Cardiac septum (tissue), 1 donor: Measurements from ENCODE around the gene DDX19B. TPM values are rescaled to one million over a fixed set of nuclear protein-coding genes. Genes with fewer than 3 reads are reported as not detected.
A peak's percentile ranks its signal among the peaks of the same experiment; 100 is the strongest.
"Not testable (repeated sequence)": the region's sequence is repeated elsewhere in the genome, so short reads cannot be mapped to it uniquely, and the experiment has no call there.

Source experiments
- DNase-seq: peaks from one replicate; pipeline ENCODE4 v3.0.0-alpha.2; 2020; ENCODE audit warnings: low spot score
- intact Hi-C: fragments of 100-400 bp; cut with DNase I; formaldehyde crosslinking; loops from one replicate; pipeline ENCODE4 v1.14.0; 2022
- long read RNA-seq: library from polyadenylated mRNA; unstranded; transcript quantifications from one replicate; pipeline ENCODE4 v2.0.0, GENCODE V29; 2021
- total RNA-seq: library from RNA; stranded (reverse); fragmentation: NEBNext Ultra II Directional; extraction: Animal tissue kit (Norgen Biotek cat#: 25700); gene quantifications from one replicate; pipeline ENCODE4 v1.2.1, GENCODE V29; 2021
- donor health status: DM: no; HTN: no; CAD: no.

DDX19B gene
- total RNA-seq, result 13.7 TPM
- long read RNA-seq, transcript DDX19B-201 (12 exons, 3,386 nt), result major isoform, 23 of 31 reads
- long read RNA-seq, partial matches to known transcripts, result 4 of 31 reads
- long read RNA-seq, other reads (novel, unspliced or antisense), result 3 of 31 reads

GRCh38 chr16:70298988-70299938 lies at the start of gene DDX19B:
TSS of gene DDX19B (plus strand) at chr16:70299186. CDS start at chr16:70299298, 112 bp downstream.
- peak; percentile 90 for DNase-seq
- intact Hi-C loops, result loop anchor here (2.0 kb wide), 1 partner anchor 48 kb away; the partner anchor contains the start of gene DDX19A

GRCh38 chr16:70249697-70250096 lies 49.3 kb upstream of the DDX19B start:
- DNase-seq, result not testable (repeated sequence)
- intact Hi-C loops, result loop anchor here (10.0 kb wide), 1 partner anchor 85 kb away; no protein-coding TSS in a partner anchor

GRCh38 chr16:70250748-70251628 lies 48.0 kb upstream of the DDX19B start:
- no peak for DNase-seq
- intact Hi-C loops, result loop anchor here (10.0 kb wide), 1 partner anchor 86 kb away; no protein-coding TSS in a partner anchor

- intact Hi-C loops, result loop anchor here (10.0 kb wide), 1 partner anchor 87 kb away; no protein-coding TSS in a partner anchor
- peak; percentile 94 for DNase-seq
Observed at GRCh38 chr16:70251629-70252354, 47.2 kb upstream of the DDX19B start, which contains the start of gene EXOSC6. TSS of gene EXOSC6 (minus strand) at chr16:70251940. CDS start at chr16:70251900, 40 bp downstream.

GRCh38 chr16:70252355-70252988 lies 46.5 kb upstream of the DDX19B start:
- intact Hi-C loops, result loop anchor here (10.0 kb wide), 1 partner anchor 88 kb away; no protein-coding TSS in a partner anchor
- no peak for DNase-seq

- intact Hi-C loops, result loop anchor here (10.0 kb wide), 1 partner anchor 89 kb away; no protein-coding TSS in a partner anchor
- DNase-seq, result no peak
Observed at GRCh38 chr16:70253291-70254106, 45.5 kb upstream of the DDX19B start.

GRCh38 chr16:70254180-70254964 lies 44.6 kb upstream of the DDX19B start:
- intact Hi-C loops, result loop anchor here (10.0 kb wide), 1 partner anchor 90 kb away; no protein-coding TSS in a partner anchor
- no peak for DNase-seq

- DNase-seq, result no peak
- intact Hi-C loops, result loop anchor here (10.0 kb wide), 1 partner anchor 90 kb away; no protein-coding TSS in a partner anchor
Observed at GRCh38 chr16:70254965-70255286, 44.1 kb upstream of the DDX19B start.

- no peak for DNase-seq
- intact Hi-C loops, result loop anchor here (10.0 kb wide), 1 partner anchor 91 kb away; no protein-coding TSS in a partner anchor
Observed at GRCh38 chr16:70255574-70255973, 43.4 kb upstream of the DDX19B start.

GRCh38 chr16:70257391-70257790 lies 41.6 kb upstream of the DDX19B start:
- intact Hi-C loops, result loop anchor here (10.0 kb wide), 1 partner anchor 93 kb away; no protein-coding TSS in a partner anchor
- no peak for DNase-seq

GRCh38 chr16:70258065-70258464 lies 40.9 kb upstream of the DDX19B start:
- intact Hi-C loops, result loop anchor here (10.0 kb wide), 1 partner anchor 93 kb away; no protein-coding TSS in a partner anchor

GRCh38 chr16:70258946-70259345 lies 40.0 kb upstream of the DDX19B start:
- intact Hi-C loops, result loop anchor here (10.0 kb wide), 1 partner anchor 94 kb away; no protein-coding TSS in a partner anchor
- DNase-seq, result no peak

More at GRCh38 chr16:70258065-70258464, 40.9 kb upstream of the DDX19B start:
- no peak for DNase-seq

- intact Hi-C loops, result loop anchor here (10.0 kb wide), 1 partner anchor 95 kb away; no protein-coding TSS in a partner anchor
- not testable (repeated sequence) for DNase-seq
Observed at GRCh38 chr16:70259903-70260302, 39.1 kb upstream of the DDX19B start.

GRCh38 chr16:70267516-70267915 lies 31.5 kb upstream of the DDX19B start:
- intact Hi-C loops, result no loop called here
- no peak for DNase-seq

- intact Hi-C loops, result not testable (repeated sequence)
- DNase-seq, result peak; percentile 58
Observed at GRCh38 chr16:70267922-70268321, 31.1 kb upstream of the DDX19B start.

- DNase-seq, result peak; percentile 50
- intact Hi-C loops, result no loop called here
Observed at GRCh38 chr16:70269471-70269870, 29.5 kb upstream of the DDX19B start.
